Stimulated activated CD8-positive, alpha-beta memory T cell treated with anti-CD3 and anti-CD28 coated beads, Interleukin-2, amount 100 ng/mL, for 48 hours (primary cell): ENCODE measurements around the gene ELF4.

Experiments
- DNase-seq, 2 donors: peaks; one replicate each; pipeline ENCODE4 v3.0.0-alpha.2; 2020; ENCODE audit warnings: low read depth in 2 of 2

Gene ELF4

DNA sequence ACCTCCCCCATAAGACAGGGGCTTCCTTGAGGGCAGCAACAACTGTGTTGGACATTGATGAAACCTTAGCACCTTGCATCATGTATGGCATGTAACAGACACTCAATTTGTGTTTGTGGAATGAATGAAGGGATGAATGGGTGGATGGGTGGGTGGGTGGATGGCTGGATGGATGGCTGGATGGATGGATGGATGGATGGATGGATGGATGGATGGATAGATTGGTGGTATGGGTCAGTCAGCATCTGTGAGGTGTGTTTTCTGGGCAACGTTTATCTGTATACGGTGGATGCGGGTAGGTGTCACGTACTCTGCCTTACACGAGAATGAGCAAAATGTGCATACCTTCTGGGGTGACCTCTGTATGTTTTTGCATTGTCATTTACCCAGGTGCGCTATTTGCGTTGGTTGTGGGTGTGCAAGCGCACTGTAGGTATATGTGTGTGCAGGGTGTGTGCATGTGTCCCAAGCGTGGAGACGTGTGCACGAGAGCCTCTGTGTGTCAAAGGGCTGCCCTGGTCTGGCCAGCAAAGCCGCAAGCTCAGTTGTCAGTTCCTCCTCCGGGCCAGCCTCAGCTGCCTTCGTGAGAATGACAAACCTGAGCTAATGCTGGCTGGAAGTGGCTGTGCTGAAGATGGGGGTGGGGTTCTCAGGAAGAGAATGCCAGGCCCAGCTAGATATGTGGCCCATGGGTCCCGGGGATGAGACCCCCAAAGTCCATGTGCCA lies 26.5 kb downstream of the ELF4 start:
- no peak for DNase-seq

DNA sequence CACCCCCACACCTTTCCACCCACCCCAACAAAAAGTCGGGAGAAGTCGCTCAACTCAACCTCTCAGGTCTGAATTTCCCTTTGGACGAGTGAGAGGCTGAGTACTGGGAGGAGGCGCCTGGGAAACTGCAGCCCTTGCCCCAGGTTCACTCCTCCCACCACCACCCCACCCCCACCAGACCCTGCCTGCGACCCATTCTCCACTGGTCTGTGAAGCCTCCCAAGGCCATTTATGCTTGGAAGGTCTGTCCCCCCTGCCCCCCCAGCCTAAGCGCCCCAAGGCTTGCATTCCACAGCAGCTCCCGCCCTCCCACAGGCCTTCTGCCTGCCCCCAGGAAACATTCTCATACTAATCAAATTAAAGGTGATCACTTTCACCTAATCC lies 27.2 kb downstream of the ELF4 start:
- DNase-seq, result no peak

DNA sequence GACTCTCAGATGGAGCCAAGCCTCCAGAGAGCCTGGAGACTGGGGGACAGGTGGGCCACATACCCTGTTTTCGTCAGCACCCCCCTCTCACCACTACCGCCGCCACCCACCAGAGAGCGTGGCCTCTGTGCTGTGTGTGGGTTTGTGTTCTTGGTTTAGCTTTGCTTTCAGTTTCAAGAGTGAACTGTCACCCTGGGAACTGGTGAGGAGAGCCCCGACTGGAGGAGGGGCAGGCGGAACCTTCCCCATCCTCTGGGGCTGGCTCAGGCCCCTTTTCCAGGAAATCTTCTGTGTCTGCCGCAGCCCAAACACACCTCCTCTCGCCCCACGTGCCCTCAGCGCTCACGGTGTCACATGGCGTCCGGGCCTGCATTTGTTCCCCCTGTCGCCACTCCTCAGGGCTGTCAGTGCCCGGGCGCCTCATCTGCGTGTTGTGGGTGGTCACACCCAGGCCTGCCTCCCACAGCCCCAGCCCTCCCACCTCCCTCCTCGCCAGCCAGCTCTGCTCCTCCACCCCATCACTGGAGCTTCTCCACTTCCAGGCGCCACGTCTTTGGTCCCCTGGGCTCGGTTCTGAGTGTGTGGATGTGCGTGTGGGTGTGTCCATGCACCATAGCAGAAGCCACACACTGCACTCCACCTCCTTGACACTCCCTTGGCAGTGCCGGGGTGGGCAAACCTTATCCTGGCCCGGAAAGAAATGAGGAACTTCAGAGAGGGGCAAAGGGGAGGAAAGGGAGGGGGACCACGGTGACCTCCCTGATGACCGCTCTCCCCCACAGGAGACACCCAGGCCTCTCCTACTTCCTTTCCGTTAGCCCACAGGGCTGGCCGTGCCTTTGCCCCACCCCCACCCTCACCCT lies 27.8 kb downstream of the ELF4 start:
- DNase-seq, result peak; percentile 64 to 66

DNA sequence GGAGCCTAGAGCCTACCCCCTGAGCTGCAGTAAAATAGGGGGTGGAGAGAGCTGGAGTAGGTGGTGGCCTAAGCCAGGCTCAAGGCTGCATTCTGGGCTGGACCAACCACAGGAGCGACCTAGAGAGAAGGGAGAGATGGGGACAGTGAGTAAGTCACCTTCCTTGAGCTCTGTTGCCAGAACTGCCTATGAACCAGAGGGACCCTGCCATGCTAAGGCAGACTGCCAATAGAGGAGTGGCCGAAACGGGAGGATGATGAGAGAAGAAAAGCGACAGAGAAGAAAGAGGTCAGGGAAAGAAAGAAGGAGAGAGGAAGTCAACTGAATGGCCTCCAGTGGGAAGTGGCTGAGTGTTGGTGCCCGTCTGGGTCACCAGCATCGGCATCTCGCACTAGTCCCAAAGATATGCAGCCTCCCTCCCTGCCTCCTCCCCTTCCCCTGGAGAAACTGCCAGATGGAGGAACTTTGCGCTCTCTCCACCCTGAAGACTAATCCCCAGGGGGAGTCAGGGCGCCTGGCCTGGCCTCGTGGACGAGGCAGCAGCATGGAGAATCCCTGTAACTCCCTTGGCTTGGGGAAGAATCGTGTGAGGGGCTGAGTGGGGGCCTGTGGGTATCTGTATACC lies 28.8 kb downstream of the ELF4 start:
- no peak for DNase-seq

DNA sequence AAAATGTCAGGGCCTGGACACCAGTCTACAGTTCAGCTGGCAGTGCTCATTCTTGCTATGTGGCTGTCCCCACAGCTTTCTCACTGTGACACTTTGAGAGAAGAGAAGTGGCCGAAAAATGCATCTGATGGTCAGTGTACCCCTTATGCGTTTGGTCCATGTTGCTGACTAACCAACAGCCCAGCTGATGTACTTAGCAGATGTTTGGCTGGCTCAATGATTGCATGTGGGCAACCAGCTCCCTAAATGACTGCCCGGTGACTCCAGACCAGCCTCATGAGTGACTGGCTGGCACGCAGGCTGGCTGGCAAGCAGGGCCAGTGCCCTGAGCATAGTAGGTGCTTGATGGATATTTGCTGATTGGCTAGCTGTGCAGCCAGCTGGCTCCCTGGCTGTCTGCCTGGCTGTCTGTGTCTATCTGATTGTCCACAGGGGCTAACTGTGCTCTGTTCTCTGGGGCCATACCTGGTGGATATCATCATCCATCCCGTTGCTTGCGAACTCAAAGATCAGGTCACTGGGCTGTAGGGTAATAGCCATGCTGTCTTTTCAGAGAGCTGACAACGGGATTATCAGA lies 29.4 kb downstream of the ELF4 start:
- no peak for DNase-seq

DNA sequence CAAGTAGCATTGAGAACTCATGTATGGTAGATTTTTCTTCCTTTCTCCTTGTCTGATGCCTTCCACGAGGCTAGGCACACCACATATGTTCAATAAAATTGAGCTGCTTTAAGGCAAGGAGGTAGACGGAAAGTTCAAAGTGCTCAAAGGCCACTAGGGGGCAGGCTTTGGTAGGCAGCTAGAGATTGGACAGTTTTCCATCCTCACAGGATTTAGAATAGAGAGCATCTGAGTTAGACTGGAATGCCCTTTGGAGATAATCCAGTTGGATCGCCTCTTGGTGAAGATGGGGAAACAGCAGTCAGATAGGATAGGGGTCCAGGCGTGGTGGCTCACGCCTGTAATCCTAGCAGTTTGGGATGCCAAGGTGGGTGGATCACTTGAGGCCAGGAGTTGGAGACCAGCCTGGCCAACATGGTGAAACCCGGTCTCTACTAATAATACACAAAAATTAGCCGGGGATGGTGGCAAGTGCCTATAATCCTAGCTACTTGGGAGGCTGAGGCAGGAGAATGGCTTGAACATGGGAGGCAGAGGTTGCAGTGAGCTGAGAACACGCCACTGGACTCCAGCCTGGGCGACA lies 30.4 kb downstream of the ELF4 start:
- DNase-seq, result peak in 1 of 2 donors; percentile 37

DNA sequence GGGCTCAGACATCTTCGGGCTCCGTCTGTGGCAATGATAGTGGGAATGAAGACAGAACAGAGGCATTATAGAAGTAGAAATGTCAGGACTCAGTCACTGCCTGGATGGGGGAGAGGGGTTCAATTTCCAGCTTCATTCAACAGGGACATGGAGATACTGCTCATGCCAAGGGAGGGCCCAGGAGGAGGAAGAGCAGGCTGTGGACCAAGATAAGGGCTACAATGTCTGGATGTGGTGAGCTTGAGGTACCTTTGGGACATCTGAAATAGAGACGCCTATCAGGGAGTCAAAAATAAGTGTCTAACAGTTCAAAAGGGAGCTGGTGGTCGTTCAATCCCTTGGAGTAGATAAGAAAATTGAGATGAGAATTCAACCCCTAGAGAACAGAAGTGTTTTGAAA lies 34.5 kb downstream of the ELF4 start:
- DNase-seq, result no peak

DNA sequence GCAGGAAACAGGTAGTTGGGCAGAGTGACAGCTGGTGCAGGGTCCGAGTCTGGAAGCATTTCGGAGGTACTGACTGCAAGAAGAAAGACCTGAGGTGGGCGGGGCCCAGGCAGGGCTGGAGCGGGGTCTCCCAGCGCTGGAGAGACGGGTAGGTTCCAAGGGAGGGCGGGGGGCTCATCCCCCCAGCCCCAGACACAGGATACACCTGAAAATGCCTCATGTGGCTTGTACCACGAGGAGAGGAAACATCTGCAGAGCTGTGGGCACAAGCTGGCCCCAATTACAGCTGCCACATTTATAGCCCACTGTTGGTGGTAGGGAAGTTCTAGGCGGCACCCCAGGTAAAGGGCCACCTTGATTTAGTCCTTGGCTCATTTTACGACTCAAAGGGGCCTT lies 38.0 kb downstream of the ELF4 start:
- DNase-seq, result no peak

DNA sequence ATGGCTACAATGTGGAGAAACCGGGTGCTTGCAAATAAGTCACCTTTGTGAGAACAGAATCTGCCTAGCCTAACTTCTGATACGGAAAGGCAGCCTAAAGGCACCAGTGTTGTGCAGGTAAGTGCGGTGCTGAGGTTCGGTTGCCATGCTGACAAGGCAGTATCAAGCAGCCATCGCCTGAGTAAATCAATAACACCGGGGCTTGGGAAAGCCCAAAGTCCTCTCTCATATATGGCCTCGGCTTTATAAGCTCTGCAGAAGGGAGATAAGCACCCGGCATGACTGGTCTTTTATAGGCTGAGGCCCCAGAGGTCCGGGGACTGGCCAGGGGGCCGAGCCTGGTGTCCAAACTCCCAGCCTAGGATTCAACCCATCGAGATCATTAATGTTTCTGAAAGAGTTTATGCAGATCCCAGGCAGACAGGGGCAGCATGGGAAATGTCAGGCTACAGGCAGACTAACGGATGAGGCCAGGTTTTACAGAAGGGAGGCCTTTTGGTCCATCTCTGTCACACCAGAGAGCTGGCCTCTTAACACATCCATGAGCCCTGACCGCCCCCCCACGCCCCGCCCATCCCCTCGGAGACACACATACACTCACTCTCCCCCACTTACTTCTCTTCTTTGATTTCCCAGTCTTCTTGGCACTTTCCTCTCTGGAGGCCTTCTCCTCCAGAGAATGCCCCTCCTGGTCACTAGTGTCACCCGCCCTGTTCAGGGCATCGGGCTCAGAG lies 38.5 kb downstream of the ELF4 start:
- no peak for DNase-seq

DNA sequence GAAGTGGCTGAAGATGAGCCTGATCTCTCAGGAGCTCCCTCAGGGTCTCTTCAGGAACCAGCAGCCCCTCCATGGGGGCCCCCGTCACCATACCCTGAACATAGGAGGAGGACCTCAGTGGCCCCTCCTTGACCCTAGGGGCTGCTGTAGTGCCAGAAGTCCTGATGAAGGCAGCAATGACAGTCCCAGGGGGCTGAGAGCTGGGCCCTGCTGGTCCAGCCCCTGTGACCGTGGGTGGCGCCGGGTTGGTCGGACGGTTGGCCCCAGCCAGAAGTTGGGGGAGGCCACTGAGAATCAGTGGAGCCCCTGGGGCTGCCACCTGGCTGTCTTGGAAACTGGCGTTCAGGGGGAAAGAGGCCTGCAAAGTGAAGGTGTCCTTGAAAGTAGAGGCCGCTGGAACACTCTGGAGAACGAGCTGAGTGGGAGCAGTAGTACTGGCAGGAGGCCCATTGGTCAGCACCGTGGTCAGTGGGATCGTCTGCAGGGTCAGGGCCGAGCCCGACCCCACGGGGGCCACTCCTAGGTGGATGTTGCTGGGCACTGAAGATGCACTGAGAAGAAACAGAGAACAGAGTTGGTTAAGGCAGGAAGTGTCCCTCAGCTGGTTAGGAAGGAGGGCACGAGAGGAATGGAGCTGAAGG lies 43.2 kb downstream of the ELF4 start:
- no peak for DNase-seq

DNA sequence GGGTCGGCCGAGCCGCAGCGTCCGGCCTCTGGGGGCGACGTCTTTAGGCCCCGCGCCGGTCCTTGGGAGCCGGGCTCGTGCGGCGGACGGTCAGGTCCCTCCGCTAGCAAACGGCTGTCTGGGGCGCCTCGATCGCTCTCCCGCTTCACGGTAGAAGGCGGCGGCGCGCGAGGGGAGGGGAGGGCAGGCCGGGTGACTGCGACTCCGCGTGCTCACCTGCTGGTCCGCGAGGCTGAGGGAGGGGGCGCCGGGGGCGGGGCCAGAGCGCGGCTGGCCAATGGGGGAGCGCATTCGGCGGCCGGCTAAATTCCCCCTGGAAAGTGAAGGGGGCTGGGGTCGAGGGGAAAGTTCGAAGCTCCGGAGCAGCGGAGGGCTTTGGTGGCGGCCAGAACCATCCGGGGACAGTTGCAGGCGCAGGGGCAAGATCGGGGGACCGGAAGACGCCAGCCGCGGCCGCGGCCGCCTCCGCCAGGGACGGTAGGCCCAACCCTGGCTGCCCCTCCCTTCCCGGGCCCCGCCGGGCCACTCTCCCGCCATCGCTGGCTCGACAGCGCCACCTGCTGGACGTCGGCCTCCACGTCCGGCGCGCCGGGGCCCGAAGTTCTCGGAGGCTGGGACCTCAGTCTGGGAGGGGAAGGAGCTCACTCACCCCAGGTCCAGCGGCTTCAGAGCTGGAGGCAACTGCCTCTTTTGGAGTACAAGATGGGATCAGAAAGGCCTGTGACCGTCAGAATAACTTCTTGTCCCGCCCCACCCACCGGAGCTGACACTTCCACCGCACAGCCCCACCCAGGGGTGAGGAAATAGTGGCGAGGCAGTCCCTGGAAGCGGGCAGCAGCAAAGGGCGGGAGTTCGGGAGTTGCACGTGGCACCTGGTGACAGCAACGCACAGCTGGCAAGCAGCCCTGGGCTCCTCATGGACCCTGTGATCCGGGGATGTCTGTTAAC lies 49.9 kb downstream of the ELF4 start:
- peak; percentile 76 to 77 for DNase-seq

DNA sequence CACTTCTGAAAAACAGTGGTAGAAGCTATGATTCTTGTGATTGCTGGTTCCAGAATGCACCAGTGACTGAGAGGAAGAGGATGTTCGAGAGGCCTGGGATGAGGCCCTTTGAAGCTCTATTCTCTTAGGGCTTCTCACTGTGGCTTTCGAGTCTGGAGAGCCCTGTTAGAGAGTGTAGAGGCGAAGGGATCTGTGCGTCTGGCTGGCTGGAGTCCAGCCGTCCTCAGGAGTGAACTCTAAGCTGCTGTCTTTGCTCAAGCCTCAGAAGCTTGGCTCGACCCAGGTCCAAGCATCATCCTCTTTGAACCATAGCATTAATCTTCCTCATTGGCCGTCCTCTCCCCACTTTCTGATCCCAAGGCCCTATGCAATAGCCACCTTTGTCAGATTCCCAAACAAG lies 51.6 kb downstream of the ELF4 start:
- DNase-seq, result no peak

DNA sequence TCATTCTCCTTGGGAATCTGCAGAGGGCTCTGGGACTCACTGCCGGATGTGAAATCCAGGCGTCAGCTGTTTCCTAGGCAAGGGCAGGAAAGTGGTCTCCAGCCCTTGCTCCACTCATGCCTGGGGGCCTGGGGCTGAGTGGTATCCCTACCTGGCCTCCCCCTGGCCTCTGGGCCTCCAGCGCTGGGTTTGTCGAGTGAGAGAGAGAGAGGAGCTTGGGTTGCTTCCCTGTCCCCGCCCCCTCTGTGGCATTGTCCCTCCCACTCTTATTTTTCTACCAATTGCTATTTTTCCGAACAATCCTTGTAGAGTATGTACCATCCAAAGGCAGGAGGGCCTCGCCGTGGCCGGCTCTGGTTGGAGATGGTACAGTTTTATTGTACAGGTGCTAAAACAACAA lies 53.1 kb downstream of the ELF4 start:
- DNase-seq, result no peak

DNA sequence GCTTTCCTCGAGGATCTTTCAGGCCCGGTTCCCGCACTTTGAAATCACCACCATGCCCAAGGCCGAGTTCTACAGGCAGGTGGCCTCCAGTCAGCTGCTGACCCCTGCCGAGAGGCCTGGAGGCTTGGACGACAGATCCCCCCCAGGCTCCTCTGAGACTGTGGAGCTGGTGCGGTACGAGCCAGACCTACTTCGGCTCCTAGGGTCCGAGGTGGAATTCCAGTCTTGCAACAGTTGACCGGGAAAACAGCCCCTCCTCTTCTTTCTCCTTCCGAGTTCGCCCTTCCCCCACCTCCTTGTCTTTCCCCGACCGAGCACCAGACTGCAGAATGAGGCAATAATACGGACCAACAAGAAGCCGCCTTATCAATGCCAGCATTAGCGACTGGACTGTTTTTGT lies 54.4 kb downstream of the ELF4 start:
- DNase-seq, result no peak

DNA sequence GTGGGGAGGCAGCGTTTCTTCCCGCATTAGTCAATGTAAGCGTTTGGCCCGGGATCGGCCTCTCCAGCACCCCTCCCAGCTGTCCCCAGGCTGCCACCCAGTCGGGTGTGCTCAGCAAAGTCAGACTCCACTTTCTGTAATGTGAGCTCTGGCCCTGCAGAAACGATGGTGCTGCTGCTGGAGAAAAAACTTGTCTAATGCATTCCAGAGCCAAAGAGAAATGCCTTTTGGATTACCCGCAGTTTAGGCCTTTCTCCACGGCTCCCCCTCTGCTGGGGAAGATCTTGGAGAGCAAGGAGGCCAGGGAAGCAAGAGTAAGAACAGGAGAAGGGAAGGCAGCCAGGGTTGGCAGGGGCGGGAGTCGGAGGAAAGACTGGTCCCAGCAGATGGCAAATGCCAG lies 55.2 kb downstream of the ELF4 start:
- no peak for DNase-seq

DNA sequence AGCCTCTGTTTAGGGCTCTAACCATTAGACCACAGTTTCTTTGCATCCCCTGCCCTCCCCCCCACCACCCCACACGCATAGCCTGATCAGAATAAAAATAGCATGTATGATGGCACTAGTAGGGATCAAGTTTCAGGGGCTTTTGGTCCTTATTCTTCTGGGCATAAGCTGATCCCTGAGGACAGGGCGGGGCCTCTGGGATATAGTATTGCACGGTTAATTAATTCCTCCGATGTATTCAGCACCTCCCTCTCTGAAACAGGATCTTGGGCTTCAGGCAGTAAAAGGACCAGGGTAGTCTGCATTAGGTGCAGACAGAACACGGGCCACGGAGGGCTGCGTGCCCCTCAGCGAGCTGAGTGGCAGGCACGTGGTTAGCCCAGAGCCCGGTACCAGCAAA lies 57.1 kb downstream of the ELF4 start:
- DNase-seq, result no peak

DNA sequence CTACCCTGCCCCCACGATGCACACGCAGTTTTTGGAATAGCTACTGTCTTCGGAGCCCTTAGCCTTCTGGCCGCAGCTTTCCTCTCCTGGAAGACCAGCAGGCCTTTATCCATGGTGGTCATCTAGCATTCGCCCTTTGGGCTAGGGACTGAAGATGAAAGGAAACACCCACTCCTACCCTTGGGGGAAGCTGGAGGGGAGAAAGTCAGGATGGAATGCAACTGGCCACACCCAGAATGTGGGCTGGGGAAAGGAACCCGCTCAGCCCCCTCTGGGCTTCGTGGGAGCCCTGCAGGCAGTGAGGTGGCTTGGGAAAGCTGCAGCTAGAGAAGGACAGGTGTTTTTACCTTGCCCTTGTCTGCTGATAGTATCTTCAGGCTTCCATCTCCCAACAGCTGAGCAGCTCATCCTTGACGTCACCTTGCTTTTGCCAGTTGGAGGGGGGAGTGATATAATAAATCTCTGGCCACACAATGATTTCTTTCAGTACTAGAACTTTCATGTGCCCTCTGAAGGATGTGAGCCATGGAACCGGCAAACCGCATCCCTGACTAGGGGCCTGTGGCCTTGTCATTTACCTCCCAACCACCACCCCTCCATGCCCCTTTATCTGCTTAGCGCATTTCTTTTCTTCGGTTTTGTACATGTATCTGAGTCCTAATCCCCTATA lies 59.0 kb downstream of the ELF4 start:
- no peak for DNase-seq

DNA sequence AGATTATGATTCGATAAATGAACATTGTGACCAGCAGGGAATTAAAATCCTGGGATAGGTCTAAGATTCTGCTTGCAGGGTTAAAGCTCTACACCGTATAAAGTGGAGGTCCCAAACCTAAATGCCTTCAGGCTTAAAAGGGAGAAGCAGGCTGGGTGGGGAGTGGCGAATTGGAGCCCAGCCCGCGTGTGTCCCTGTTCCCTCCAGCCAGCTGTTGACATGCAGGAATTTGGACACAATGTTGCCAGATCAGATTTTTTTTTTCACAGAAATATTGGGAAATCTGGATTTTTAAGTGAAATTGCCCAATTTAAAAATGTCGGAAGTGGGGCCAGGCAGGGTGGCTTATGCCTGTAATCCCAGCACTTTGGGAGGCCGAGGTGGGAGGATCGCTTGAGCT lies 60.5 kb downstream of the ELF4 start:
- no peak for DNase-seq

DNA sequence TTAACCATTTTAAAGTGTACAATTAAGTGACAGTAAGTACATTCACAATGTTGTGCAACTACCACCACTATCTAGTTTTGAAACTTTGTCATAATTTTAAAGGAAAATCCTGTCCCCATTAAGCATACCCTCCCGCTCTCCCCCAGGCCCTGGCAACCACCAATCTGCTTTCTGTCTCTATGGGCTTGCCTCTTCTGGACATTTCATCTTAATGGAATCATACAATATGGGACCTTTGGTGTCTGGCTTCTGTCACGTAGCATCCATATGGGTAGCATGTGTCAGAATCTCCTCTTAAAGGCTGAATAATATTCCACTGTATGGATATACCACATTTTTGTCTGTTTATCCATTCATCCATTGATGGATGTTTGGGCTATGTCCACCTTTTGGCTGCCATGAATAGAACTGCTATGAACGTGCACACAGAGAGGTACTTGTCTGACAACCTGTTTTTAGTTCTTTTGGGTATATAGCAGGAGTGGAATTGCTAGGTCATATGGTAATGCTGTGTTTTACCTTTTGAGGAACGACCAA lies 61.5 kb downstream of the ELF4 start:
- DNase-seq, result no peak
